HepG2 (cell line): ENCODE data around the gene BCDIN3D. TPM values are rescaled to one million over a fixed set of nuclear protein-coding genes. Genes with fewer than 3 reads are reported as not detected.

Experiments
- ATAC-seq: fragments of 200-7000 bp; cut with Tn5 transposase; 3 replicates; pipeline ENCODE4 v1.9.1; 2020; ENCODE audit warnings: mild to moderate bottlenecking, moderate library complexity
- BruUV-seq: library from RNA; stranded (reverse); fragments of 400-500 nt; replicated peaks from 2 replicates; lab custom pipeline; 2021; lab: Mats Ljungman, UMichigan
- CTCF ChIA-PET: fragments of 300-600 bp; formaldehyde crosslinking; extraction: SDS; loops from one replicate; lab custom pipeline; 2021; ENCODE audit warnings: low total read pairs, inconsistent platforms, low intra/inter-chr PET ratio; lab: Yijun Ruan, JAX
- POLR2A ChIA-PET: fragments of 350-600 bp; sonication (Branson Sonifier 250); formaldehyde crosslinking; loops from one replicate; lab custom pipeline; 2020; ENCODE audit warnings: antibody characterized with exemption, inconsistent platforms; lab: Yijun Ruan, JAX
- DNase-seq: peaks from one replicate; pipeline ENCODE4 v3.0.0-alpha.2; 2015; ENCODE audit warnings: low spot score
- FAIRE-seq: peaks from 3 replicates; lab custom pipeline; 2011; peaks lifted over from hg19 to GRCh38; lab: Jason Lieb, UNC
- H2AFZ ChIP-seq: one replicate; pipeline ENCODE4 v1.6.1; 2011; ENCODE audit warnings: low read length, inconsistent platforms
- H3K27ac ChIP-seq: fragments of 300-600 bp; 3 replicates; pipeline ENCODE4 v1.8.0; 2011; ENCODE audit warnings: mixed run types, mild to moderate bottlenecking, mixed read lengths, low read length, inconsistent platforms; ENCODE audit not compliant: insufficient read depth; ENCODE audit errors: extremely low read length
- H3K27me3 ChIP-seq, 2 experiments: fragments of 200-600 bp in 1 of 2; 2 replicates in 1 of 2; 3 replicates in 1 of 2; pipeline versions ENCODE4 v1.6.0 to v1.8.0; 2011; ENCODE audit warnings: low read length in 2 of 2, mild to moderate bottlenecking in 2 of 2, moderate library complexity in 2 of 2, inconsistent platforms in 1 of 2; ENCODE audit not compliant: insufficient read depth in 2 of 2, control insufficient read depth in 1 of 2
- H3K36me3 ChIP-seq, 2 experiments: fragments of 200-600 bp in 1 of 2; replicated peaks in 1 of 2; 2 replicates in 1 of 2; 3 replicates in 1 of 2; pipeline versions ENCODE4 v1.5.1 to v1.8.0; 2011; ENCODE audit warnings: low read length in 2 of 2, inconsistent platforms in 1 of 2; ENCODE audit not compliant: insufficient read depth in 2 of 2, control insufficient read depth in 1 of 2
- H3K4me1 ChIP-seq: 2 replicates; pipeline ENCODE4 v1.5.1; 2012; ENCODE audit warnings: low read length, inconsistent platforms; ENCODE audit not compliant: insufficient read depth
- H3K4me2 ChIP-seq: 2 replicates; pipeline ENCODE4 v1.6.0; 2011; ENCODE audit warnings: low read depth, low read length, inconsistent platforms
- H3K4me3 ChIP-seq, 3 experiments: fragments of 200-600 bp in 1 of 3; sonication (generic), shearing (Covaris generic) in 1 of 3; replicated peaks in 1 of 3; 2 replicates each; pipeline ENCODE4 v1.5.1; 2011 to 2016; ENCODE audit warnings: low read length in 3 of 3, inconsistent platforms in 2 of 3, low read depth in 2 of 3, mild to moderate bottlenecking in 2 of 3, control low read depth in 1 of 3, mixed read lengths in 1 of 3; ENCODE audit not compliant: insufficient read depth in 1 of 3
- H3K79me2 ChIP-seq: one replicate; pipeline ENCODE4 v1.6.1; 2011; ENCODE audit warnings: low read length, inconsistent platforms; ENCODE audit not compliant: insufficient read depth
- H3K9ac ChIP-seq: 2 replicates; pipeline ENCODE4 v1.6.0; 2011; ENCODE audit warnings: mild to moderate bottlenecking, low read depth, low read length, inconsistent platforms; ENCODE audit not compliant: insufficient read depth
- H3K9me3 ChIP-seq: 2 replicates; pipeline ENCODE4 v1.5.1; 2012; ENCODE audit warnings: mild to moderate bottlenecking, low read length
- H4K20me1 ChIP-seq: 2 replicates; pipeline ENCODE4 v1.6.0; 2011; ENCODE audit warnings: inconsistent platforms, mild to moderate bottlenecking, low read length, moderate library complexity; ENCODE audit not compliant: insufficient read depth
- AGO2 ChIP-seq: fragments of 200-400 bp; formaldehyde crosslinking; optimal IDR thresholded peaks from 2 replicates; pipeline ENCODE3; 2017; ENCODE audit warnings: mild to moderate bottlenecking, low read depth, low read length, moderate library complexity
- CBX1 ChIP-seq: IDR thresholded peaks from one replicate; pipeline ENCODE4 v1.6.1; 2016; ENCODE audit warnings: antibody characterized with exemption, low read depth
- HOXD1 ChIP-seq: sonication (generic); formaldehyde crosslinking; IDR thresholded peaks from 2 replicates; pipeline ENCODE4 v1.5.0; 2020; ENCODE audit warnings: missing genetic modification reagents
- SOX6 ChIP-seq, 2 experiments: fragments of 450-650 bp in 1 of 2; sonication (generic) in 1 of 2; formaldehyde crosslinking in 1 of 2; IDR thresholded peaks; 2 replicates each; pipeline versions ENCODE4 v1.4.0 to v1.6.1; 2017 to 2020; ENCODE audit warnings: antibody characterized with exemption in 1 of 2, mild to moderate bottlenecking in 1 of 2, missing genetic modification reagents in 1 of 2
- ZNF20 ChIP-seq: sonication (generic); formaldehyde crosslinking; IDR thresholded peaks from 2 replicates; pipeline ENCODE4 v1.4.0; 2020; ENCODE audit warnings: mild to moderate bottlenecking, moderate library complexity, missing genetic modification reagents
- ZNF33A ChIP-seq: sonication (generic); formaldehyde crosslinking; IDR thresholded peaks from 2 replicates; pipeline ENCODE4 v1.5.1; 2020; ENCODE audit warnings: missing genetic modification reagents, mild to moderate bottlenecking, moderate library complexity, borderline replicate concordance
- ZNF709 ChIP-seq: sonication (generic); formaldehyde crosslinking; IDR thresholded peaks from 2 replicates; pipeline ENCODE4 v1.5.0; 2020; ENCODE audit warnings: mild to moderate bottlenecking, missing genetic modification reagents
- WGBS: methylation state at CpG from one replicate; pipeline ENCODE4 v1.1.6; 2017; ENCODE audit warnings: low lambda C conversion rate; 5-methylcytosine and 5-hydroxymethylcytosine counted together
- in situ Hi-C: cut with HindIII; loops from 2 replicates; pipeline ENCODE4 v1.10.0; 2017; ENCODE audit warnings: low pct_unique_long_range_greater_than_20kb; ENCODE audit not compliant: extremely low pct_ligation_motif_present
- intact Hi-C: fragments of 100-400 bp; cut with micrococcal nuclease; formaldehyde crosslinking; loops from one replicate; pipeline ENCODE4 v1.10.0; 2022; ENCODE audit not compliant: unreplicated experiment
- polyA plus RNA-seq, 8 experiments: library from polyadenylated mRNA; depleted of rRNA in 3 of 8; stranded (reverse) in 7 of 8; unstranded in 1 of 8; fragments of >200 nt; fragmentation: Illumina TruSeq in 4 of 8; extraction: Trizol in 4 of 8; gene quantifications; 2 replicates each; pipeline versions ENCODE4 v1.2.1 to v1.2.3, GENCODE V29; 2011 to 2016; ENCODE audit warnings: low read depth in 4 of 8, missing spikeins in 1 of 8, mixed read lengths in 1 of 8; ENCODE audit not compliant: insufficient read depth in 1 of 8
- total RNA-seq, 5 experiments: library from RNA; depleted of rRNA; stranded (reverse); fragments of >200 nt; fragmentation: Illumina TruSeq; extraction: Trizol; gene quantifications; 2 replicates each; pipeline ENCODE4 v1.2.3, GENCODE V29; 2016; ENCODE audit warnings: low read depth in 1 of 5
- TF ChIP-seq, protein P1 (sequence below): sonication (generic); formaldehyde crosslinking; IDR thresholded peaks from 2 replicates; pipeline ENCODE4 v1.9.0; 2021; ENCODE audit warnings: mild to moderate bottlenecking, missing genetic modification reagents
- TF ChIP-seq, protein P2 (sequence below): sonication (generic); formaldehyde crosslinking; IDR thresholded peaks from 2 replicates; pipeline ENCODE4 v1.9.0; 2021; ENCODE audit warnings: missing genetic modification reagents, borderline replicate concordance

Gene BCDIN3D
- total and polyA plus RNA-seq, 2 of the 13 experiments (the other 11 are each of a cell fraction or from before 2014, with no cell fraction given): 2.2 to 2.5 TPM

DNA sequence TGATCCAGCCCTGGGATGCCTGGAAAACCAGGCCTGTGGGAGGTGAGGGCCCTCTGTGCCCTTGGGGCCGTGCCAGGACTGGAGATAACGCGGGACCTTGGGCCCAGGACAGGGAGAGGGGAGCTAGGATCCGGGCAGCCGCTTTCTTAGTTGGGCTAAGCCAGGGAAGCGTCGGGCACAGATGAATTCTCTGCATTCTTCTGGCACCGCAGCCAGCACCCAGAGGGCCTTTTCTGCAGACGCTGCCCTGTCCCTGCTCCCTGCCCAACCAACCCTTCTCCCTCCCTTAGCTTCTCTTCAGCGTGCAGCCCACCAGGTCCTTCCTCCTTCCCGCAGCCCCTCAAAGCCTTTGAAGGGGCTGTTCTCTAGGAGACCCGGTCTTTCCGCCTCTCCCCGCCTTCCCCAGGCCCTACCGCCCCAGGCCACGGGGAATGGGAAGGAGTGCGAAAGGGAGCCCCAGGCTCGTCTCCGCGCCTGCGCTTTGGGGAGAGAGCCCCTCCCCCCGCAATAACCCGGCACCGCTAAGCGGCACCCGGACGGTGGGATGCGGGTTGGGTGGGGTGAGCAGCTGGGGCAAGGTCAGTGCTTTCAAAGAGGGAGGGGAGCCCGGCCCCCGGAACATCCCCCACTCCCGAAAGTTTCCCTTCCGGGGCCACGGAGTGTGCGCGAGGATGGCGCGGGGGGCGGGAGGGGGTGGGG lies 15.4 kb downstream of the BCDIN3D start (continued):
- TF ChIP-seq, protein P1, sequence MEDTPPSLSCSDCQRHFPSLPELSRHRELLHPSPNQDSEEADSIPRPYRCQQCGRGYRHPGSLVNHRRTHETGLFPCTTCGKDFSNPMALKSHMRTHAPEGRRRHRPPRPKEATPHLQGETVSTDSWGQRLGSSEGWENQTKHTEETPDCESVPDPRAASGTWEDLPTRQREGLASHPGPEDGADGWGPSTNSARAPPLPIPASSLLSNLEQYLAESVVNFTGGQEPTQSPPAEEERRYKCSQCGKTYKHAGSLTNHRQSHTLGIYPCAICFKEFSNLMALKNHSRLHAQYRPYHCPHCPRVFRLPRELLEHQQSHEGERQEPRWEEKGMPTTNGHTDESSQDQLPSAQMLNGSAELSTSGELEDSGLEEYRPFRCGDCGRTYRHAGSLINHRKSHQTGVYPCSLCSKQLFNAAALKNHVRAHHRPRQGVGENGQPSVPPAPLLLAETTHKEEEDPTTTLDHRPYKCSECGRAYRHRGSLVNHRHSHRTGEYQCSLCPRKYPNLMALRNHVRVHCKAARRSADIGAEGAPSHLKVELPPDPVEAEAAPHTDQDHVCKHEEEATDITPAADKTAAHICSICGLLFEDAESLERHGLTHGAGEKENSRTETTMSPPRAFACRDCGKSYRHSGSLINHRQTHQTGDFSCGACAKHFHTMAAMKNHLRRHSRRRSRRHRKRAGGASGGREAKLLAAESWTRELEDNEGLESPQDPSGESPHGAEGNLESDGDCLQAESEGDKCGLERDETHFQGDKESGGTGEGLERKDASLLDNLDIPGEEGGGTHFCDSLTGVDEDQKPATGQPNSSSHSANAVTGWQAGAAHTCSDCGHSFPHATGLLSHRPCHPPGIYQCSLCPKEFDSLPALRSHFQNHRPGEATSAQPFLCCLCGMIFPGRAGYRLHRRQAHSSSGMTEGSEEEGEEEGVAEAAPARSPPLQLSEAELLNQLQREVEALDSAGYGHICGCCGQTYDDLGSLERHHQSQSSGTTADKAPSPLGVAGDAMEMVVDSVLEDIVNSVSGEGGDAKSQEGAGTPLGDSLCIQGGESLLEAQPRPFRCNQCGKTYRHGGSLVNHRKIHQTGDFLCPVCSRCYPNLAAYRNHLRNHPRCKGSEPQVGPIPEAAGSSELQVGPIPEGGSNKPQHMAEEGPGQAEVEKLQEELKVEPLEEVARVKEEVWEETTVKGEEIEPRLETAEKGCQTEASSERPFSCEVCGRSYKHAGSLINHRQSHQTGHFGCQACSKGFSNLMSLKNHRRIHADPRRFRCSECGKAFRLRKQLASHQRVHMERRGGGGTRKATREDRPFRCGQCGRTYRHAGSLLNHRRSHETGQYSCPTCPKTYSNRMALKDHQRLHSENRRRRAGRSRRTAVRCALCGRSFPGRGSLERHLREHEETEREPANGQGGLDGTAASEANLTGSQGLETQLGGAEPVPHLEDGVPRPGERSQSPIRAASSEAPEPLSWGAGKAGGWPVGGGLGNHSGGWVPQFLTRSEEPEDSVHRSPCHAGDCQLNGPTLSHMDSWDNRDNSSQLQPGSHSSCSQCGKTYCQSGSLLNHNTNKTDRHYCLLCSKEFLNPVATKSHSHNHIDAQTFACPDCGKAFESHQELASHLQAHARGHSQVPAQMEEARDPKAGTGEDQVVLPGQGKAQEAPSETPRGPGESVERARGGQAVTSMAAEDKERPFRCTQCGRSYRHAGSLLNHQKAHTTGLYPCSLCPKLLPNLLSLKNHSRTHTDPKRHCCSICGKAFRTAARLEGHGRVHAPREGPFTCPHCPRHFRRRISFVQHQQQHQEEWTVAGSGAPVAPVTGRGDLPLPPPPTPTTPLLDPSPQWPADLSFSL (CRISPR knock-in tag): no peak

DNA sequence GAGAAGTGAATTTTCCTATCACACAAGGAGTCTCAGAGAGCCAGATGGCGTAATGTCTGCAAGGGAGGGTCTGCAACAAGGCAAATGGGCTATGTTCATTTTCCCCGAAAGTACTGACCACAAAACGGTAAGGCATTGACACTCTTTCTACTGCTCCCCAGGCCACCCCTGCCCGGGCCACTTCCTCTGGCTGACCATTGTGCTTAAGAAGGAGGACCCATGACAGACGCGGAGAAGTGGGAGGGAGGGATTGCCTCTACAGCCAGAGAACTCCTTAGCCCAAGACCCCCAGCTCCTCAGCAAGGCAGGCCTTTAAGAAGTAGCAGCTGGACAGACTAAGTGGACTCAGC lies 15.9 kb downstream of the BCDIN3D start:
- Histone ChIP-seq H3K4me1 (peaks cover 70% of the 10 kb centered on the region), H3K9ac (peak overlapping the region; percentile 83), H3K9me3 (no peaks in the 10 kb centered on the region), H3K27ac (peak overlapping the region; percentile 84), H4K20me1 (peaks cover 11% of the 10 kb centered on the region), H3K4me3 (peak overlapping the region; percentile 66 to 94 (median 90)), H3K36me3 (peaks cover 0 to 4% of the 10 kb centered on the region in 2 experiments; a peak in 1 of 5 replicates), H3K79me2 (peaks cover 23% of the 10 kb centered on the region), H3K27me3 (no peaks in the 10 kb centered on the region; a peak in 1 of 5 replicates), H2AFZ (no peak overlapping the region), H3K4me2 (peak overlapping the region; percentile 83)
- intact Hi-C loops: no loop called here
- in situ Hi-C loops: loop anchor here (5.0 kb wide), 1 partner anchor 35 kb away; no protein-coding TSS in a partner anchor
- ATAC-seq (no peak), FAIRE-seq (no peak), DNase-seq (no peak)
- 69% methylated on average over 4 of the region's 6 CpGs for WGBS
- POLR2A ChIA-PET: interaction anchor here (0.7 to 3.8 kb wide), 7 partner anchors 11 to 696 kb away, joined by 3 to 39 read pairs (median 6); partner anchors contain the start of genes BCDIN3D, PRPF40B, TMBIM6 and TUBA1B
- BruUV-seq: no TSS peak
- CTCF ChIA-PET: no interaction called here
- TF ChIP-seq SOX6 (IDR thresholded peaks at IDR 0.05) (no peak), SOX6 (CRISPR knock-in tag; IDR thresholded peaks at IDR 0.05) (no peak), ZNF33A (CRISPR knock-in tag) (0 out of 2 replicates have a peak, but pooled peaks have one; percentile 6), ZNF20 (CRISPR knock-in tag) (no peak), CBX1 (no peak), AGO2 (no peak), HOXD1 (CRISPR knock-in tag) (no peak), ZNF709 (CRISPR knock-in tag) (peak; percentile 48; the same call in 1 of the 2 replicates)
- TF ChIP-seq, protein P2, sequence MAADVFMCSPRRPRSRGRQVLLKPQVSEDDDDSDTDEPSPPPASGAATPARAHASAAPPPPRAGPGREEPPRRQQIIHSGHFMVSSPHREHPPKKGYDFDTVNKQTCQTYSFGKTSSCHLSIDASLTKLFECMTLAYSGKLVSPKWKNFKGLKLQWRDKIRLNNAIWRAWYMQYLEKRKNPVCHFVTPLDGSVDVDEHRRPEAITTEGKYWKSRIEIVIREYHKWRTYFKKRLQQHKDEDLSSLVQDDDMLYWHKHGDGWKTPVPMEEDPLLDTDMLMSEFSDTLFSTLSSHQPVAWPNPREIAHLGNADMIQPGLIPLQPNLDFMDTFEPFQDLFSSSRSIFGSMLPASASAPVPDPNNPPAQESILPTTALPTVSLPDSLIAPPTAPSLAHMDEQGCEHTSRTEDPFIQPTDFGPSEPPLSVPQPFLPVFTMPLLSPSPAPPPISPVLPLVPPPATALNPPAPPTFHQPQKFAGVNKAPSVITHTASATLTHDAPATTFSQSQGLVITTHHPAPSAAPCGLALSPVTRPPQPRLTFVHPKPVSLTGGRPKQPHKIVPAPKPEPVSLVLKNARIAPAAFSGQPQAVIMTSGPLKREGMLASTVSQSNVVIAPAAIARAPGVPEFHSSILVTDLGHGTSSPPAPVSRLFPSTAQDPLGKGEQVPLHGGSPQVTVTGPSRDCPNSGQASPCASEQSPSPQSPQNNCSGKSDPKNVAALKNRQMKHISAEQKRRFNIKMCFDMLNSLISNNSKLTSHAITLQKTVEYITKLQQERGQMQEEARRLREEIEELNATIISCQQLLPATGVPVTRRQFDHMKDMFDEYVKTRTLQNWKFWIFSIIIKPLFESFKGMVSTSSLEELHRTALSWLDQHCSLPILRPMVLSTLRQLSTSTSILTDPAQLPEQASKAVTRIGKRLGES (CRISPR knock-in tag): no peak
